SK-MEL-5 (cell line): ENCODE data around the gene MSRB1. TPM values are rescaled to one million over a fixed set of nuclear protein-coding genes. Genes with fewer than 3 reads are reported as not detected.

Experiments
- DNase-seq: peaks from one replicate; pipeline ENCODE4 v3.0.0-alpha.2; 2016; ENCODE audit warnings: low read depth, low spot score
- in situ Hi-C: cut with HindIII; loops from 2 replicates; pipeline ENCODE4 v1.10.0; 2016; ENCODE audit warnings: low sequenced_read_pairs, high pct_unique_total_duplicates, low pct_unique_long_range_greater_than_20kb
- total RNA-seq: library from RNA; depleted of rRNA; stranded (reverse); fragments of >200 nt; shearing (Covaris generic); gene quantifications from 2 replicates; pipeline ENCODE4 v1.2.3, GENCODE V29; 2014

Gene MSRB1
- total RNA-seq, 1 experiment from 2014 or later: 17.2 TPM

- DNase-seq: no peak
- in situ Hi-C loops: no loop called here
Measured at GRCh38 chr16:1980770-1981087, 37.7 kb upstream of the MSRB1 start.

DNA sequence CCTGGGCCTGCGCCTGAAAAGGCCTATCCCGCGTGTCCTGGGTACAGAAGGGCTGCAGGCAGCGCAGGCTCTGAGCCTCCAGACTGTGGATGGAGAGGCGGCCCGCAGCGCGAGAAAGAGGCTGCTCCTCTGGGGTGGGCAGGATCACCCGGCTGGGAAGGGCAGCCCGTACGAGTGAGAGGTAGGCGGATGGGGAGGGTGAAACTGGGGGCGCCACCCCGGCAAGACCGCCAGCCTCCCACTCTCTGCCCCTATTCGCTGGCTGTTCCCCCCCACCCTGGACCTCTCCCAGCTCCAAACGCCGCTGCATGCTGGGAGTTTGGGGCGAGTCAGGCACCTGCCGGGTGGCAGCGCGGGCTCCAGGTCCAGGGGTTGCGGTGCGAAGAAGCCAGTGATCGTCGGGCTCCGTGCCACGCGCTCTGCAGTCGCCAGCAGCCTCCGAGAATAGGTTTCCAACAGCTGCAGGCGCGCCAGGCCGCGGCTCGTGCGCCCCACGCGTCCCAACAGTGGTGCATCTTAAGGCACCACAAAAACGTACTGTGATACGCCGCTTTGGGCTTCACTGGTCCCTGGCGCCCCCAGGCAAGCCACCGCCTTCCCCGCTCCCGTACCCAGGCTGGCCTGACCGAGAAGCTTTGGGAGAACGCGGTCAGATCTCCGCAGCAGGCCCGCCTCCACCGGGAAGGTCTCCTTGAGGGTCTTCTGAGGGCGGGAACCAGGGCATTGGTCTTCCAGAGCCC lies 37.2 kb upstream of the MSRB1 start:
- in situ Hi-C loops: no loop called here
- DNase-seq: no peak

- in situ Hi-C loops: no loop called here
- no peak for DNase-seq
Measured at GRCh38 chr16:1979271-1980029, 36.5 kb upstream of the MSRB1 start.

DNA sequence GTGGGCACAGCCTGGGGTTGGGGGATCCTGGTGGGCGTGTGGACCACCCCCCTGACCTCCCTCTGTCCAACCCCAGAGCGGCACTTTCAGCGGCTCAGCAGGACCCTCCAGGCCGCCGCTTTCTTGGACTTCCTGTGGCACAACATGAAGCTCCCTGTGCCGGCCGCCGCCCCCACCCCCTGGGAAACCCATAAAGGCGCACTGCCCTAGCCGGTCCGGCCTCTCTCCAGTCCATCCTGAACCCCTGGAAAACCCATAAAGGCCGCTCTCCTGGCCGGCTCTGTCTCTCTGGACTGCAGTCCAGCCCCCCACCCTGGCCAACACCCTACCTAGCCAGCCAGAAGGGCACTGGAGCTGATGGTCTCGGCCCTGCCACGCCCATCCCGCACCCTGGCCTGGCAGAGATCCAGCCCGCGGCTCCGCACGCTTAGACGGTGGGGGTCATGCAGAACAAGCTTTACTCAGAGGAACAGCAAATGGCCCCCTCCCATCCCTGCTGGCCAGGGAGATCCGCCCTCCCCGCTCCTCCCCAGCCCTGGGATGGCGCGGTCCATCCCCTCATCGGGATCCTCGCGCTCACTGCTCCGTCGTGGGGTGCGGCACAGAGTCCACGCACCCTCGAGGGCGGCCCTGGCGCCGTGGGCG lies 35.6 kb upstream of the MSRB1 start:
- DNase-seq: no peak
- in situ Hi-C loops: no loop called here

DNA sequence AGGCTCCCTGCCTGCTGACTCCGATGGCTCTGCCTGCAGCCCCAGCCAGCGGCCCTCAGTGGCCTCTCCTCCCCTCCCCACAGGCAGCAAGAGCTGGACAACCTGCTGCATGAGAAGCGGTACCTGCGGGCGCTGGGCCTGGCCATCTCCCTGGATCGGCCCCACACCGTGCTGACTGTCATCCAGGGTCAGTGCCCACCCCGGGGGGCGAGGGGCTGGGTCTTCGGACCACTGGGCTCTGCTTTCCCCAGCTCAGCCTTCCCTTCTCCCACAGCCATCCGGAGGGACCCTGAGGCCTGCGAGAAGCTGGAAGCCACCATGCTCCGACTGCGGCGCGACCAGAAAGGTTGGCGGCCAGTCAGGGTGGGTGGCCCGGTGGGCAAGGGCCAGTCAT lies 34.9 kb upstream of the MSRB1 start:
- in situ Hi-C loops: no loop called here
- DNase-seq: no peak

DNA sequence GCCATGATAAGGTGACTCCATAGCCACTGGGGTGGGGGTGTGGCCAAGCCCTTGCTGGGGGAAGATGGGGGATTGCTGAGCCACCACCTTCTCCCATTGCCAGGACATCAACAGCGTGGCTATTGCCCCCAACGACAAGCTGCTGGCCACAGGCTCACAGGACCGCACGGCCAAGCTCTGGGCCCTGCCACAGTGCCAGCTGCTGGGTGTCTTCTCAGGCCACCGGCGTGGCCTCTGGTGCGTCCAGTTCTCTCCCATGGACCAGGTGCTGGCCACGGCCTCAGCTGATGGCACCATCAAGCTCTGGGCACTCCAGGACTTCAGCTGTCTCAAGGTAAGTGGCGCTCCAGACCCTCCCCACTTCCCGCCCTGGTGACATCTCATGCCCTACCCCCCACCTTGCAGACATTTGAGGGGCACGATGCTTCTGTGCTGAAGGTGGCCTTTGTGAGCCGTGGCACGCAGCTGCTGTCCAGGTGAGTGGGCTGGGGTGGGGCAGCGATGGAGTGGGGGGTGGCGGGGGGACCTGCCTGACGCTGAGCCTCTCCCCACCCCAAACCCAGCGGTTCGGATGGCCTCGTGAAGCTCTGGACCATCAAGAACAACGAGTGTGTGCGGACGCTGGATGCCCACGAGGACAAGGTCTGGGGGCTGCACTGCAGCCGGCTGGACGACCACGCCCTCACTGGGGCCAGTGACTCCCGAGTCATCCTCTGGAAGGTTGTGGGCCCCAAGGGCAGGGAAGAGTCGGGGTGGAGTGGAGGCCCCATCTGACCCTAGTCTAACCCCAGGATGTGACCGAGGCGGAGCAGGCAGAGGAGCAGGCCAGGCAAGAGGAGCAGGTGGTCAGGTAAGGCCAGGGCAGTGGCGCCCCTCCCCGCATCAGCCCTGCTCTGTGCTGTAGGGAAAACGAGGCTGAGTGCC lies 34.2 kb upstream of the MSRB1 start:
- DNase-seq: no peak
- in situ Hi-C loops: no loop called here

- DNase-seq: no peak
- in situ Hi-C loops: no loop called here
Measured at GRCh38 chr16:1976216-1976520, 33.2 kb upstream of the MSRB1 start.

DNA sequence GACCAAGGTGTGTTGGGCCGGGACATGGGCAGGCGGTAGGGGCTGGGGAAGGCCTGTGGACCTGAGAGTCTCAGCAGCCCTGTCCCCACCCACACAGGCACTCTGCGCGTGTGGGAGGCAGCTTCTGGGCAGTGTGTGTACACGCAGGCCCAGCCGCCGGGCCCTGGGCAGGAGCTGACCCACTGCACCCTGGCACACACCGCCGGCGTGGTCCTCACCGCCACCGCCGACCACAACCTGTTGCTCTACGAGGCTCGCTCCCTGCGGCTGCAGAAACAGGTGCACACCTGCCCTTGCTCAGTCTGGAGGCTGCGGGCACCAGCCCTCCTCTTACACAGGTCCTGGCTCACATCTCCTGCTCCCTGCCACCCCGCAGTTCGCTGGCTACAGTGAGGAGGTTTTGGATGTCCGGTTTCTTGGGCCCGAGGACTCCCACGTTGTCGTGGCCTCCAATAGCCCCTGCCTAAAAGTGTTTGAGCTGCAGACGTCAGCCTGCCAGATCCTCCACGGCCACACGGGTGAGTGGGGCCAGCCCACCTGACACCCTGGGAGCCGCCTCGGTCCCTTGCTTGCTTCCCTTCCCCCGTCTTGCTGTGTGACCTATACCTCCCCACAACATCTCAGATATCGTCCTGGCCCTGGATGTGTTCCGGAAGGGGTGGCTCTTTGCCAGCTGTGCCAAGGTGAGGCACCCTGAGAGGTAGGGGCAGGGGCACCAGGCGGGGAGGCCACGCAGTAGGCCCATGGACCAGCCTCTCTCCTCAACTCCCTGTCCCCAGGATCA lies 32.6 kb upstream of the MSRB1 start:
- DNase-seq: no peak
- in situ Hi-C loops: no loop called here

DNA sequence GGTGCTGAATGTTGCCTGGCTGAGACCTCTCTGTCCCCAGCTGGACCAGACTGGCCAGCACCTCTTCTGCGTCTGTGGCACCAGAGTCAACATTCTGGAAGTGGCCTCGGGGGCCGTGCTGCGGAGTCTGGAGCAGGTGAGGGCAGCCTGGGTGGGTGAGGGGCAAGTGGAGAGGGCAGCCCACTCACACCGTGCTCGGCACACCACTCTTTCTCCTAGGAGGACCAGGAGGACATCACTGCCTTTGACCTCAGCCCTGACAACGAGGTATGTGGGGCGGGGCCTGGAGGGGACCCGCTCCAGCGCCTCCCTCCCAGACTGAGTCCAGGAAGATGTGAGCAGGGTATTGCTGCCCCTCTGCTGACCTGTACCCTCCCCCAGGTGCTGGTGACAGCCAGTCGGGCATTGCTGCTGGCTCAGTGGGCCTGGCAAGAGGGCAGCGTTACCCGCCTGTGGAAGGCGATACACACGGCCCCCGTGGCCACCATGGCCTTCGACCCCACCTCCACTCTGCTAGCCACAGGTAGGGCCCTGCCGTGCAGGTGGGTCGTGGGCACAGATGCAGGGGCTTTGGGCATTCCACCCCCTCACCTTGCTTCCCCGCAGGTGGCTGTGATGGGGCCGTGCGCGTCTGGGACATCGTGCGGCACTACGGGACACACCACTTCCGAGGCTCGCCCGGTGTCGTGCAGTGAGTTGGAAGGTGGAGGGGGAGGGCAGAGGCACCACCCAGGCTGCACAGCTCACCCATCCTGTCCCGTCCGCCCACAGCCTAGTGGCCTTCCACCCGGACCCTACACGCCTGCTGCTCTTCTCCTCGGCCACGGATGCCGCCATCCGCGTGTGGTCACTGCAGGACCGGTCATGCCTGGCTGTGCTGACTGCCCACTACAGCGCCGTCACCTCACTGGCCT lies 31.4 kb upstream of the MSRB1 start:
- in situ Hi-C loops: no loop called here
- DNase-seq: no peak

DNA sequence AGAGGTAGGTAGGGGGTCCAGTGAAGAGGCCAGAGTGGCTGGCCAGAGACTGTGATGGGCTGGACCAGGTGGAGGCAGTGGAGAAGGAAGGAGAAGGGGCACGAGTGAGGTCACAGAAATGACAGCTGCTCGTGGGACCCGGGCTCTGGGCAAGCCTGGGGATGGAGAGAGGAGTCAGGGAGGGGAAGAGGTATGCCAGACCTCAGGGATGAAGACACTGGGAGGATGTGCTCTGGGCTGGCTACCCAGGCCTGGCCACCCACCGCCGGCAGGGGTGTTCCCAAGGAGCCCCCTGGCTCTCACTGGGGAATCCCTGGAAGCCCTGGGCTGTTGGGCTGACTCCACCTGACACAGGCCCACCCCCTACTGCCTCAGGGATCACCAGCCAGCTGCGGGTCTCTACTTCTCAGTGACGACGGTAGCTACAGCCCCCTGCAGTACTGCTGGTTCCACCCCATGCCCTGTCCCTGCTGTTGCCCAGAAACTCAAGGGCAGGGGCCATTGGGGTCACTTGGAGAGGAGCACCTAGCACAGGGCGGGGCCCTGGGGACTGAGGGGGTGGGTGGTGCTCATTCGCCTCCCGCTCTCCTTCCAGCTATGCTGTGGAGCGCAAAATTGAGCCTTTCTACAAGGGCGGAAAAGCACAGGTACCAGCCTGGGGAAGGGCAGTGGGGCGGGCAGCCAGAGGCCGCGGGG lies 30.6 kb upstream of the MSRB1 start:
- DNase-seq: no peak
- in situ Hi-C loops: no loop called here

DNA sequence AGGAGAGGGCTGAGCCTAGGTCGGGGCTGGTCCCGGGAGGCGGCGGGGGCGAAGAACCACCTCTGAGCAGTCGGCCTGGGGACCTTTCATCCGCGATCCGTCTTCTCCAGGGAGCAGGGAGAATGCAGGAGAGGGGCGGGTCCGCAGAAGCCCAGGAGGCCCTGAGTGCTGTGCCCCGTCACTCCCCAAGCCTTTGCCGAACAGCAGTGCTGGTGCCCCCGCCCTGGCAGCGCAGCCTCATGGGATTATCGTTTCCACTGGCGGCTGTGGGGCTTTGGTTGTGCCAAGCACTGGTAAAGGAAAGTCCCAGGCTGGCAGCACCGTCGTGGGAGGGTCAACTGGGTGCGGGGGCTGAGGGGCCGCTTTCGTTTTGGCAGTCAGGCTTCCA lies 29.5 kb upstream of the MSRB1 start:
- peak; percentile 20 for DNase-seq
- in situ Hi-C loops: no loop called here

DNA sequence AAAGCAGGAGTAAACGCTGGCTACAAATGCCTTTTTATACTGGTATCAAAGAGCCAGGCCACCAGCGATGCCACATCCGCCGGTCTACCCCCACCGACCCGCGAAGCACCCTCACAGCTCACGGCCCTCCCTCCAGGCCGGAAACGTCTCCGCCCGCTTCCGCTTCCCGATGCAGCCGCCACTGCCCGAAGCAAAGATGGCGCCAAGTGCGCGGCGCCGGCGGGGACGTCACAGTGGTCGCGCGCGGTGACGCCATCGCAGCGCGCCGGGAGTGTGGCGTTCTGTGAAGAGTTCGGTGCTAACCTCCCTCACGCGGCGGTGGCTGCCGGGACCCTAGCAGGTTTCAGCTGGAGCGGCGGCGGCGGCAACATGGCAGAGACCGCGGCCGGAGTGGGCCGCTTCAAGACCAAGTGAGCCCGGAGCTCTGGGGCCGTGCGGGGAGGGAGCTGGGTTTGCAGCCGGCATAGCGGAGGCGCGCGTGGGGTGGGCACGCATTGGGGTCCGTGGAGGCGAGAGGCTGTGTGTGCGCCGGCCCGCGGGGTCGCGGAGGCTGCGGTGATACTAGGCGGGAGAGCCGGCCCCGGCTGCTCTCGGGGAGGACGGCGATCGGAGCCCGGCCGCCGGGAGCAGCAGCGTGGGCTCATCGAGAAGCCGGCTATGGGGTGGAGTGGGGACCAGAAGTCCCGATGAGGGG lies 28.9 kb upstream of the MSRB1 start, which contains the start of gene TBL3:
TSS of gene TBL3 (plus strand) at position 258 of the 694 bp plus-strand sequence. CDS start at position 370, 112 bp downstream.
- in situ Hi-C loops: no loop called here
- DNase-seq: peak; percentile 91

GRCh38 chr16:1968146-1968953 lies 25.4 kb upstream of the MSRB1 start:
- no peak for DNase-seq
- in situ Hi-C loops: no loop called here

- no peak for DNase-seq
- in situ Hi-C loops: no loop called here
Measured at GRCh38 chr16:1966460-1966859, 23.5 kb upstream of the MSRB1 start, which contains the start of gene RNF151. RNF151 (plus strand) TSS chr16:1966856; CDS start chr16:1966882, 26 bp downstream.
